Posterior cingulate gyrus (tissue), 11 donors: ENCODE measurements around the gene SH3RF1.

Experiments
- DNase-seq, 10 donors: peaks; one replicate each; pipeline versions ENCODE4 v3.0.0 to v3.0.0-alpha.2; 2020 to 2021; ENCODE audit warnings: mixed read lengths in 3 of 10
- intact Hi-C: fragments of 100-400 bp; cut with DNase I; formaldehyde crosslinking; loops from one replicate; pipeline ENCODE4 v1.15.1; 2023

Gene SH3RF1

DNA sequence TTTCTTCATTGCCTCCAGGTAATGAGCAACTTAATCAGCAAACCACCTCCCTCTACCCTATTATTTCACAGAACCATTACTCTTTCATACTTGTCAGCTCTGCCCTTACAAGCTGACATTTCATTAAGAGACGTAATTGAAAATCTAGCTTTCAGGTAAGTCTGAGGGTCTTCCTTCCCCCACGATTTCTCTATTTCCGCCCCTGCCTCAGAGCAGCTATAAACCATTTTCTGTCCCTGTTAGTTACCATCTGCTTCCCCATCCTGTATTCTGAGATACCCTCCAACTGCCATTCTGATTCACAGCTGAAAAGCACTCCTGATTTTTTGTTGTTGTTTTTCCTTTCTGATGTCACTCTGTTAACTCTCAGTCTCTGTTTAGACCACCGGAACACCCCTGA lies 37.1 kb downstream of the SH3RF1 start:
- intact Hi-C loops: no loop called here
- no peak for DNase-seq

DNA sequence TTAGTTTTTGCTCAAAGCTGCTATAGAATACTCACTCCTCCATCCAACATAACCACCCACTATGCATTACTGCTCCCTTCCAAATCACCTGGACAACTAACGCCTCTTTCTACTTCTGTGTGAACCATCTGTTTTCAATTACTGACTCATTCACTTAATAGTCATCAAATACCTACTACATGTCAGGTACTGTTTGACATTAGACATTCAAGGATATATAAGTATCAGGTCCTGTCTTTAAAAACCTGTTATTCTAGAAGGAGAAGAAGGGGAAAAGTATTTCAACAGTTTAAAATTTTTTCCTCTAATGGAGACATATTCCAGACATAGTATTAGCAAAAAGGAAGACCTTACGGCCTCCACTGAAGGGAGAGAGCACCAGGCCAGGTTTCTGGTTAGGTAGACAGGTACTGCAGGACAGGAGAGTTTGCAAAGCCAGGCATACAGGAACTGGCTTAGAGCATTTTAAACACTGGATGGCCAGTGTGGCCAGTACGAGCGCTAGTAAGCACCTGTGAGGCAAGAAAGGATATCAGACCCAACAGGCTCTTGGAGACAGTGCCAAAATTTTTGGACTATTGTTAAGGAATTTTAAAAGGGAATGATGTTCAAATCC lies 39.0 kb downstream of the SH3RF1 start:
- DNase-seq: no peak

DNA sequence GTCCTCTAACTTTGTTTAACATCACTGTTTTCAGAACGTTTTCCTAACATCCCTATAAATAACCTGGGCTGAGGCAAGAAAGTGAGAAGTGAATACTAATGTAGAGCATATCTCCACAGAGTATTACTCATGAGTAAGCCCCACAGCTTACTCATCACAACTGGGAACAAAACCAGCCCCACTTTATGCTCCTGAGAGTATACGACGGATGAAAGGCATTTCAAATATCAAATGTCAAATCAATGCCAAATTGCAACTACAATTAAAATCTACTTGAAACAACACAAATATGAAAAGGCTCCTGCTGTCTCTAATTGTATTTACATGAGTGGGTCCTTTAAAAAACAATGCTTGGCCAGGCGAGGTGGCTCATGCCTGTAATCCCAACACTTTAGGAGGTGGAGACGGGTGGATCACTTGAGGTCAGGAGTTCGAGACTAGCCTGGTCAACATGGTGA lies 41.2 kb downstream of the SH3RF1 start:
- intact Hi-C loops: no loop called here
- no peak for DNase-seq

More for the DNA sequence above, 39.0 kb downstream of the SH3RF1 start:
- intact Hi-C loops: no loop called here

DNA sequence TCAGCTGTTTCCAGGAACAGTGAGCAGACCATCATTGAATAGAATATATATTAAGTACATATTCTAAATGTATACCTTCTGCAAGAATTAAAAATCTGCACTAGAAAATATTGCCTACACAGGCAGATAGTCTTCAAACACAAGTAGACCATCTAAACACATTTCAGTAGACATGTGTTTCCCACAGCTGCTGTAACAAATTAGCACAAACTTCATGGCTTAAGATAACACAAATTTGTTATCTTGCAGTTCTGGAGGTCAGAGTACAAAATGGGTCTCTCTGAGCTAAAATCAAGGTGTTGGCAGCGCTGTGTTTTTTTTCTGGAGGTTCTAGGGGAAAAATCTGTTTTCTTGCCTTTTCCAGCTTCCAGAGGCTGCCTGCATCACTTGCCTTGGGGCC lies 42.7 kb downstream of the SH3RF1 start:
- intact Hi-C loops: no loop called here

DNA sequence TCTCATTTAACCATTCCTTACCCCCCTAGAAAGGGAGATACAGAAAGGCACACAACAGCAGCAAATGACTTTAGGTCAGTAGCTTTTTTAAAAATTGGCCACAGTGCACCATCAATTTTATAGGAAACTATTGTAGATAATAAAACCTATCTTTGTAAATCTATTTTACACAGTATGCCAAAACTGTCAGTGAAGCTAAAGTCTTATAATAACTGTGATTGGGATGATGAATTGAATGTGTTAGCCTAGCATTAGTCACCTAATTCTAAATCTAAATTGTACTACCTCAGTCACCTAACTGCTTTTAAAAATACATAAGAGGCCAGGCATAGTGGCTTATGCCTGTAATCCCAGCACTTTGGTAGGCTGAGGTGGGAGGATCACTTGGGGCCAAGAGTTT lies 44.2 kb downstream of the SH3RF1 start:
- DNase-seq: no peak
- intact Hi-C loops: no loop called here

More for the DNA sequence above, 42.7 kb downstream of the SH3RF1 start:
- DNase-seq: no peak

DNA sequence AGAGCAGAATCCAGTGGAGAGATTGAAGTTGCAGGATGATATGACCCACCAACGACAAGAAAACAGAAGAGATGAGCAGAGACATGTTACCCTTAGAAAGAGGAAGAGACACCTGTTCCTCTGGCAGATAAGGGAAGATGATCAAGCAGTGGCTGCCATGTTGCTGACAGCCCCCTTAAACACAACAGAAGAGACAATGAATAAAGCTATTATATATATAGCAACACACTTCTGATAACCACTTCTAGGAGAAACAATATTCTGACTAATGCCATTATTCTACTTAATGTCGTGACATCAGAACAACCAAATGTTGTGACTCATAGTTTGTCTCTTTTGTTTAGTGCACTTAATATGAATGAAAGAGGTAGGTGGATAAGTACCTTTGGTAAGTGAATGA lies 44.9 kb downstream of the SH3RF1 start:
- no peak for DNase-seq
- intact Hi-C loops: no loop called here

DNA sequence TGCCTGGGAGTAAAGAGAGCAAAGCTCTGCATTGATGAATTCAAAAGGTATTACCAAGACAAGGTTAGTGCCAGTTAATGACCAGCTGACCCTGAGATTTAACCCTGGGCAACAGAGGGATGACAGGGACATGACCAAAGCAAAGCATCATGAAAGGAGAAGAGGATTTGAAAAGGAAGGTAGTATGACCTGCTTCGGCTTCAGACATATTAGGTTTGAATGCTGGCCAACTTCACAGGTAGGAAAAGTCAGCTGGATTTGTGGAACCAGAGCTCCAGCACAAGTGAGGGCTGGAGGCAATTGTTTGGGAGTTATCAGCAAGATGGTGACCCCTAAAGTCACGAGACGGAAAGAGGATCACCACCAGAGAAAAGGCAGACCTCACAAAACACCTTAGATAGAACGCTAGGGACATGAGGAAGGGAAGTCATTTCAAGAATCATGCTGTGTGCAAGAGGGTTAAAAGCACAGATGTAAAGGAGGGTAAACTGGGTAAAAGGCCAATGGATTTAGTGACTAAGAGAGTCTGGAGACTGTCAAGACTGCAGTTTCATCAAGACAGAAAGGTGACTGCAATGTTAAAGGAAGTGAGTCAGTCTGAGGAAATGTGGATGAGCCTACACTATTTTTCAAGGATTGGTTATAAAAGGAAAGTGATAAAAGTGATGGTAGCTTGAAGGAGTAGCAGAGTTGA lies 45.6 kb downstream of the SH3RF1 start:
- intact Hi-C loops: no loop called here
- no peak for DNase-seq

DNA sequence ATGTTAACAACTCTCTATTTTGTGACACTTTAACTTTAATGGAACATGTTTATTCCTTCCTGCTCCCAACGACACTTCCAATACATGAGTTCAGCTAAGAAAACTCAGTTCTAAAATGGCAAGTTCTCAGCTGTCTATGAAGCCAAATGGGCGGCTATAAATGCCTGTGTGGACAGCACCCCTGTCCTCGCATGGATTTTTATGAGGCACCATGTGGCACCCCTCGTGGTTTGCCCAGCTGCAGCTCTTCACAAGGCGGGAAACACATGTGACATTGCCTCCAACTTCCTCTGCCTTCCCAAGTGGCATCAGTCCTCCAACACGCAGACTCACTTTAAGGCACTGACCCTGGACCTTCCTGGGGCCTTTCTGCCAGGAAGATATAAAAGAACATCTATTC lies 48.0 kb downstream of the SH3RF1 start:
- intact Hi-C loops: no loop called here
- no peak for DNase-seq

DNA sequence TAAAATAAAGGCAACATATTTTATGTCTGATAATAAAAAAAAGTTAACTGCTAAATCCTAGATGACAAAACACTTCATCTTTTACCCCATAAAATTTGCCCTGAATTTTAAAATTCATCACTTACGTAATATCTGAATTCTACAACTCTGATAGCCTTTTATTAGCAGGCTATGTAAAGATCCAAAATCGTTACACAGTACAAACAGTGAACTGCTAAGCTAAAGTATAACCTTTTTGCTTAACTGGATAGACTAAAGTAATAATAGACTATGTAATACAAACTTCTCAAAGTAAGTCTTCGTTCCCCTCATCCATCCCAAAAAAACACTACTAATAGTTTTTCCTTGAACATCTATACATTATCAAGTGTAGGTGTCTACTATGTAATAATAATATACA lies 49.1 kb downstream of the SH3RF1 start:
- intact Hi-C loops: no loop called here
- no peak for DNase-seq

DNA sequence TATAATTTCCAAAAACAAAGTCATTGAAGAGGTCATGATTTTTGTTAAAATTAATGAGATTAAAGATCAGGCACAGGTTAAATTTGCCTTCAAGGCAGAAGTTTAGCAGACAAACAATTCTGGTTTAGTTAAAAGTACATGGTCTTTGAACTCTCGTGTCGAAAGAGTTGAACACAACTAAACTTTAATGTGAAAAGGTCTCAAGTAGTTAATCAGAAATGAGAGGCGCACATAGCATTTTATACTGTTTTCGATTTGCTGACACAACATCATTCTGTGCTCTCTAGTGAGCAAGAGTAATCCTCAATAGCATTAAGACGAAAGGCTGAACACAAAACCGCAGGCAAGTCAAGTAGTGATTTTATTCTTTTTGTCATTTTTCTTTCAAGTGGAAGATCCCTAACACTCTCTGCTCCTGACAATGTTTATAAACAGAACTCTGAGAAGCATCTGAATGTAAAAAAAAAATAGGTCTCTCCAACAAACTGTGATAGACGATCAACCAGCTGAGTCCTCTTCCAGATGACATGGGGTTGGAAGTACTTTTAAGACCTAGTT lies 49.8 kb downstream of the SH3RF1 start:
- DNase-seq: no peak
- intact Hi-C loops: no loop called here

DNA sequence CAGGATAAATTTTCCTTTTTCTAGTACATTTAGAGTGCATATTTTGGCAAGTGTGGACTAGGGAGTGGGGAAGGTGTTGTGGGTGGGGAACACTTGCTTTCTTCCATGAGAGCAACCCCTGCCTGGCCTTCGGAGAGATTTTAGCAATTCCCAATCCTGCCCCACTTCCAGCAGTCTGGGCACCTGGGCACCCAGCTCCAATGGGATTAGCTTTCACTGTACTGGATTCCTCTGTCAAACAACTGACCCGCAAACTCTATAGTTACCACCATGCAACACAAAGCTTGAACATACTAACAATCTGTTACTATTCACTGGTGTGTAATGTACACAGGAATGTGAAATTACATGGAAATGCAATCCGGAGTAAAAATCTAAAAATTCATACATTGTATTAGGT lies 50.3 kb downstream of the SH3RF1 start:
- intact Hi-C loops: no loop called here

DNA sequence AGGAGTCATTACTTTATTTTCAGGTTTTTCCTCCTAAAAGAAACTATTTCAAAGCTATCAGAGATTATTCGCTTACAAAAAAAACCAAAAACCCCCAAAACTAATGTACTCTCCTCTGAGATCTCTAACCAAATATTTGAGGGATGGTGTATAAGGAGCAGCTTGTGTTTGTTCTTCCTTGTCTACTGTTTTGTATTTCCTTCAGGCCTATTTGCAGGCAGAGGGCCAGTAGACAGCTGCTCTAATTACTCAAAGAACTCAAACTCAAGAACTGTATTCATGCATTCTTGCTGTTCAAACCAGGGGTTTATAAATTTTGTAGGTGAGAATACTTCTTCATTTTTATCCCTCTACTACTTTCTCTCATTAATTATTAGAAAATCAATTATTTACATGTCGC lies 51.3 kb downstream of the SH3RF1 start:
- intact Hi-C loops: no loop called here
- DNase-seq: no peak

More for the DNA sequence above, 50.3 kb downstream of the SH3RF1 start:
- DNase-seq: no peak

DNA sequence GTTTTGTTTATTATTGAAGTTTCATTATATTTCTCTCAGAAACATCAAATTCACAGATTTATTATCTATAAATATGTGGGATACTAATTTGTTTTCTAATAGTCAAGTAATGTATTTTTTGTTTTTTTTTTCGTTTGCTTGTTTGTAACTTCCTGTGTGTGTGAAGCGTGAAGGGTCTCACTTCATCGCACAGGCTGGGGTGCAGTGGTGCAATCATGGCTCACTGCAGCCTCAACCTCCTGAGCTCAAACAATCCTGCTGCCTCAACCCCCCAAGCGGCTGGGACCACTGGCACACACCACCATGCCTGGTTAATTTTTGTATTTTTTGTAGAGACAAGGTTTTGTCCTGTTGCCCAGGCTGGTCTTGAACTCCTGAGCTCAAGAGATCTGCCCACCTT lies 55.1 kb downstream of the SH3RF1 start:
- intact Hi-C loops: no loop called here
- DNase-seq: no peak

DNA sequence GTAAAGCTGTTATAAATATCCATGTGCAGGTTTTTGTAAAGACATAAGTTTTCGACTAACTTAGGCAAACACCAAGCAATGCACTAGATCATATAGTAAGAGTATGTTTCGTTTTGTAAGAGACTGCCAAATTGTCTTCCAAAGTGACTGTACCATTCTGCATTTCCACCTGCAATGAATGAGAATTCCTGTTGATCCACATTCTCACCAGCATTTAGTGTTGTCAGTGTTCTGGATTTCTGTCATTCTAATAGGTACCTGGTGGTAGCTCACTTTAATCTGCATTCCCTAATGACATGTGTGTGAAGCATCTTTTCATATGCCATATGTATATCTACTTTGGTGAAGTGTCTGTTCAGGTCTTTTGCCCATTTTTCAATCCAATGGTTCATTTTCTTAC lies 57.8 kb downstream of the SH3RF1 start:
- intact Hi-C loops: no loop called here
- DNase-seq: no peak

DNA sequence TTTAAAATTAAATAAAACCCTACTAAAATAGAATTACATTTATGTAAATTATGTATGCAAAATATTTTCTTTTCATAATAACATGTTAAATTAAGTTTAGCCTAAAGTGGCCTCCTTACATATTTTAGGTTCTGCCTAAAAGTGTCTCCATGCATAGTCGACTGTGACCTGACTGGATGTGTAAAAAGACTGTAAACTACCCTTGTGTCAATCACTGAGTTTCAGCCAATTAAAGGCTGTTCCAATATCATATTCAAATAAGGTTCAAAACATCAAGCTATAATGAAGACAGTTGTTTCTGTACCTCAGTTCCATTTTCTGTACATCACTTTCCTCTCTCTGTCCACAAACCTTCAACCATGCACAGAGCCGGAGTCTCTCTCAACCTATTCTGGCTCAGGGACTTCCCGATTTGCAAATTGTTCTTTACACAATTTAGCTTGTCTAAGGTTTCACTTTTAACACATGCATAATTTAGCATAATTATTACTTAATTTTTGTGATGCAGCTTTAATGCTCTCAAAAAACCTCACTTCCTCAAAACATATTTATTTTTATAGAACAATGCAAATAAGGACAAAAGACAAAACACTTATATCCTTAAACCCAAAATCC lies 60.1 kb downstream of the SH3RF1 start:
- no peak for DNase-seq
- intact Hi-C loops: no loop called here

DNA sequence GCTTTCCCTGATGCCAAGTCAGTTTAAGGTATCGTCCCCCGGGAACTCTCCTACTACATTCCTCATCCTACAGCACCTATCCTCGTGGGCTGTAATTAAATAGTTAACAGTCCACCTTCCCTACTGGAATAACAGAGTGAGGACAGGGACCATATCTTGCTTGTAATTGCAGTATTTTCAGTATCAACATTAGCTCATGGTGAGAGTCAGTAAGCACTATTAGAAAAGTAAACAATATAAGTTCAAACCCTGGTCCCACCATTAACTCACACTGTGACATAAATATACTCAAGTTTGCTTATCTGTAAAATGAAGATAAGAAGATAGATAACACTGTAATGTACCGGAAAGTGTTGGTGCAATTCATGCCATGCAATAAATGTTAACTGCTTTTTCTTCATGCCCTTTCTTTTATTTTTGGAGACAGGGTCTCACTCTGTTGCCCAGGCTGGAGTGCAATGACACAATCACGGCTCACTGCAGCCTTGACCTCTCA lies 61.3 kb downstream of the SH3RF1 start:
- no peak for DNase-seq
- intact Hi-C loops: no loop called here

DNA sequence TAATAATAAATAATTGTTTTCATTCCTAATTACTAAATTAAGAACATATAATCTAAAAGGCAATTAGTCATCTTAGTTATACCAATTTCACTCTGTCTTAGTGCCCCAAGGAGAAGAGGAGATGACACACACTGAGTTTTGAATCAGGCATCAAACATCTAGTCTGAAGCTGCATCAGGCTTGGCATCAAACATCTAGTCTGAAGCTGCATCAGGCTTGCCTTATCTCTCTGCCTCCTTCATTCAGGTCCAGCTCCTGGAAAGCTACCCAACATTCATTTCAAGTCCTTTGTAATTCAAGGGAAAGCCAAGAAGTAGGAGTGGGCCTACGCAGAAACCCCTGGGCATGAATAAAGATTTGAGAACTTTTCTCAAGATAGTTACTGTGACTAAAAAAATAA lies 62.2 kb downstream of the SH3RF1 start:
- intact Hi-C loops: no loop called here
- no peak for DNase-seq

DNA sequence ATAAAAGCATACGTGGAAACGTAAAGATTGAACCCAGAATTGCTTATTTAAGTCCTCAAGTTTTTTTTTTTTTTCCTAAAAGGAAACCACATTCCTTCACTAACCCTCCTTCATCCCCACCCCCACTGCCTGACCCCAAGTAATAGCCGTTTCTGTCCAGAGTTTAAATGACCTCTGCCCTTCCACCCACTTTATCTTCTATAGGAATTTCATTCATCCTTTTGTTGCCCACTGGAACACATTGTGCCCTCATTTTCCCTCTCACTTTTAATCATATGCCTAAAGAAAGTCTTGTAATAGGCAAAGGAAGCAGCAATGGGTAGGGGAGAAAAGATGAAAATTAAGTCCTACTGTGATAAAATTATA lies 62.7 kb downstream of the SH3RF1 start:
- intact Hi-C loops: no loop called here

DNA sequence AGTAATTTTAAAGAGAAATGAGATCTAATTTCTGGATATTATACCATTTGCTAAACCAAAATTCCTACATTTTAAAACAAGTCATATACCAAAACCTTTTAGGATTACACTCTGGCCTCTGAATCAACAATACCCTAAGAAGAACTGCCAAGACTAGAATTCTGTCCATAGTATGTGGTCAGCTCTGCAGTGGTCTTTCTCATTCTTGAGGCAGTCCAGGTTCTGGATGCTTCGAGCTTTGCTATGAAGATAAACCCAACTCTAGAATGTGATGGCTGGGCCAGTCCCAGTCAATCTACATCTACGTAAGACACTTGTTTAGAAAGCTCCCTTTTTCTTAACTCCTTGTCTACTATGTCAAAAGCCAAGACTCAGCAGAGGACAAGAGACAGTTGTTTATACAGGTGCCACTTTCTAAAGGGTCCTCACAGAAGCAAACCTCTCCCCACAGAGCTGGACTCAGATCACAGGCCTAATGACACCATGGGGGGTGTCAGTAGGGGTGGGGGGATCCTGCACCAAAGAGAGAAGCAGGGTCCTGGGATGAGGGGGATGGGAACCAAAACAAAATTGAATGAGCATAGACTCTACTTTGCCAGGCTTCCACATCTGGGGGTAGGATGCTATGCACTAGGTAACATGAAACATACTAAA lies 63.2 kb downstream of the SH3RF1 start:
- intact Hi-C loops: no loop called here
- DNase-seq: no peak

More for the DNA sequence above, 62.7 kb downstream of the SH3RF1 start:
- DNase-seq: no peak

DNA sequence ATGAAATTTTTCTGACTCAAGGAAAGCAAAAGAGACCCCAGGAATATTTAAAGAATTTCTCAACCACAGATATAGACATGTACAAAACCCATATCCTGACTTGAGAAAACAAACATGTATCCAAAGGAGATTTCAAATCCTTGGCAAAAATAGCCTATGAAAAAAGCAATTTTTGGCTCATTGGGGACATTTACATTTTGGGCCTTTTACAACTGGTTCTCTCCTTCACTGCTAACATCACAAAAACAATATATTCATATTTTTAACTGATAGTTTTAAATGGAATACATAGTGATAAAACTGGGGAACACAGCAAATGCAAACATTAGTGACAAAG lies 65.0 kb downstream of the SH3RF1 start:
- intact Hi-C loops: no loop called here

DNA sequence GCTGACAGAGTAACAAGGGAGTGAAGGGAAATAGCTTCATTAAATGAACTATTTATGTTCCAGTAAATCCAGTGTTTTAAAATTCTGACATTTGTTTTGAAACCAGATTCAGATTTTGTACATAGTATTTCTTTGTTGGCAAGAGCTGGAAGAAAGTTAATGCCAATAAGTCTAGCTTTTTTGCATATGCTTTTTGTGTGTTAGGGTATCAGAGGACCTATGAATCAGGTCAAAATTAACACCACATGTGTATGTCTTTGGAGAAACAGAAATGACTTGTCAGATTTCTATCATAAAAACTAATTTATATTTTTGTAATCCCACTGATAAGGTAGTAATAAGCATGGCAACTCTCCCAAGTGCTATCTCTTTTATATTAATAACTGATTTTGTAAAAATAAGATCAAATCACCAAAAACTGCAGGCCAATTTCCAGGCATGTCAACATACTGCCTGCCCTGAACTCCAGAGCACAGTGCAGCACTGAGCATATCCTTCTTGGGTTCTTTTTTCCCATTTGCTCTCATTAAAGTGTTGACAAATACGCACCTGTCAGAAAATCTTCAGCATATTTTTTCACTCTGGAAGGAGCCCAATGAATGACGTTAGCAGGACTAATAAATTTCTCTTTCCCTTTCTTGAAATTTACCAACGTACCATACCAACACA lies 65.5 kb downstream of the SH3RF1 start:
- no peak for DNase-seq
- intact Hi-C loops: no loop called here

More for the DNA sequence above, 65.0 kb downstream of the SH3RF1 start:
- DNase-seq: no peak
